ENCODE data around the gene C12orf75.

C12orf75 gene

GRCh38 chr12:105332925-105333324 lies 2.4 kb downstream of the C12orf75 start:
- H3K4me3 ChIP-seq (ENCODE audit: low read depth in 1 of 2, low read length in 1 of 2): no peak overlapping the region
- no peaks in the 10 kb centered on the region for H3K9me3 ChIP-seq
- no peak for TF ChIP-seq CTCF (IDR thresholded peaks at IDR 0.05)
- no peak overlapping the region for H3K27ac ChIP-seq
- no peaks in the 10 kb centered on the region for H3K36me3 ChIP-seq
- H3K27me3 ChIP-seq: peaks cover 62% of the 10 kb centered on the region
- H3K4me1 ChIP-seq (ENCODE audit: control insufficient read depth in 1 of 2, insufficient read depth in 1 of 2, low read depth in 1 of 2, low read length in 1 of 2): peaks cover 11 to 13% of the 10 kb centered on the region in 2 experiments

GRCh38 chr12:105334001-105334400 lies 3.5 kb downstream of the C12orf75 start:
- H3K36me3 ChIP-seq: no peaks in the 10 kb centered on the region
- TF ChIP-seq CTCF (IDR thresholded peaks at IDR 0.05): no peak
- H3K4me3 ChIP-seq (ENCODE audit: low read depth in 1 of 2, low read length in 1 of 2): no peak overlapping the region
- H3K9me3 ChIP-seq: no peaks in the 10 kb centered on the region
- peaks cover 57% of the 10 kb centered on the region for H3K27me3 ChIP-seq
- no peak overlapping the region for H3K27ac ChIP-seq
- H3K4me1 ChIP-seq (ENCODE audit: control insufficient read depth in 1 of 2, insufficient read depth in 1 of 2, low read depth in 1 of 2, low read length in 1 of 2): peaks cover 11 to 13% of the 10 kb centered on the region in 2 experiments

GRCh38 chr12:105334582-105334981 lies 4.1 kb downstream of the C12orf75 start:
- no peaks in the 10 kb centered on the region for H3K9me3 ChIP-seq
- H3K27ac ChIP-seq: no peak overlapping the region
- H3K27me3 ChIP-seq: peaks cover 51% of the 10 kb centered on the region
- no peak for TF ChIP-seq CTCF (IDR thresholded peaks at IDR 0.05)
- no peak overlapping the region for H3K4me3 ChIP-seq (ENCODE audit: low read depth in 1 of 2, low read length in 1 of 2)
- peaks cover 11 to 13% of the 10 kb centered on the region in 2 experiments for H3K4me1 ChIP-seq (ENCODE audit: control insufficient read depth in 1 of 2, insufficient read depth in 1 of 2, low read depth in 1 of 2, low read length in 1 of 2)
- no peaks in the 10 kb centered on the region for H3K36me3 ChIP-seq

GRCh38 chr12:105335856-105336255 lies 5.4 kb downstream of the C12orf75 start:
- Histone ChIP-seq H3K27me3 (peaks cover 38% of the 10 kb centered on the region), H3K4me1 (ENCODE audit: control insufficient read depth in 1 of 2, insufficient read depth in 1 of 2, low read depth in 1 of 2, low read length in 1 of 2) (peaks cover 5 to 7% of the 10 kb centered on the region in 2 experiments), H3K27ac (no peak overlapping the region), H3K9me3 (no peaks in the 10 kb centered on the region), H3K36me3 (no peaks in the 10 kb centered on the region), H3K4me3 (ENCODE audit: low read depth in 1 of 2, low read length in 1 of 2) (no peak overlapping the region)
- TF ChIP-seq CTCF (IDR thresholded peaks at IDR 0.05): no peak

GRCh38 chr12:105336411-105336810 lies 5.9 kb downstream of the C12orf75 start:
- Histone ChIP-seq H3K36me3 (no peaks in the 10 kb centered on the region), H3K27me3 (peaks cover 33% of the 10 kb centered on the region), H3K4me3 (ENCODE audit: low read depth in 1 of 2, low read length in 1 of 2) (no peak overlapping the region), H3K4me1 (ENCODE audit: control insufficient read depth in 1 of 2, insufficient read depth in 1 of 2, low read depth in 1 of 2, low read length in 1 of 2) (peaks cover 0 to 2% of the 10 kb centered on the region in 2 experiments), H3K27ac (no peak overlapping the region), H3K9me3 (no peaks in the 10 kb centered on the region)
- no peak for TF ChIP-seq CTCF (IDR thresholded peaks at IDR 0.05)

GRCh38 chr12:105337391-105337790 lies 6.9 kb downstream of the C12orf75 start:
- H3K27ac ChIP-seq: no peak overlapping the region
- H3K36me3 ChIP-seq: no peaks in the 10 kb centered on the region
- H3K4me1 ChIP-seq (ENCODE audit: control insufficient read depth in 1 of 2, insufficient read depth in 1 of 2, low read depth in 1 of 2, low read length in 1 of 2): no peaks in the 10 kb centered on the region

More at GRCh38 chr12:105337391-105337790, 6.9 kb downstream of the C12orf75 start:
- no peaks in the 10 kb centered on the region for H3K9me3 ChIP-seq
- no peak for TF ChIP-seq CTCF (IDR thresholded peaks at IDR 0.05)
- H3K4me3 ChIP-seq (ENCODE audit: low read depth in 1 of 2, low read length in 1 of 2): no peak overlapping the region
- peaks cover 23% of the 10 kb centered on the region for H3K27me3 ChIP-seq
